Hepatocyte (in vitro differentiated cells): ENCODE measurements around the gene NAT10. TPM values are rescaled to one million over a fixed set of nuclear protein-coding genes. Genes with fewer than 3 reads are reported as not detected.

ENCODE experiments used
- DNase-seq: peaks from one replicate; pipeline ENCODE4 v3.0.0-alpha.2; 2016; ENCODE audit warnings: low spot score
- H2AFZ ChIP-seq: fragments of 200-600 bp; sonication (generic); 2 replicates; pipeline ENCODE4 v1.6.0; 2016; ENCODE audit warnings: antibody characterized with exemption, mild to moderate bottlenecking
- H3K27ac ChIP-seq: fragments of 200-600 bp; sonication (generic); 2 replicates; pipeline ENCODE4 v1.5.1; 2016; ENCODE audit warnings: mild to moderate bottlenecking
- H3K27me3 ChIP-seq: fragments of 200-600 bp; sonication (generic); 2 replicates; pipeline ENCODE4 v1.6.1; 2016
- H3K36me3 ChIP-seq: fragments of 200-600 bp; sonication (generic); replicated peaks from 2 replicates; pipeline ENCODE4 v1.5.1; 2016; ENCODE audit warnings: low read depth; ENCODE audit not compliant: insufficient read depth
- H3K4me1 ChIP-seq: fragments of 200-600 bp; sonication (generic); 2 replicates; pipeline ENCODE4 v1.5.1; 2016; ENCODE audit warnings: mild to moderate bottlenecking, moderate library complexity; ENCODE audit not compliant: insufficient read depth
- H3K4me2 ChIP-seq: fragments of 200-600 bp; sonication (generic); 2 replicates; pipeline ENCODE4 v1.6.0; 2016
- H3K4me3 ChIP-seq: fragments of 200-600 bp; sonication (generic); 2 replicates; pipeline ENCODE4 v1.5.1; 2016; ENCODE audit warnings: mild to moderate bottlenecking
- H3K79me2 ChIP-seq: fragments of 200-600 bp; sonication (generic); 2 replicates; pipeline ENCODE4 v1.6.0; 2017; ENCODE audit warnings: mild to moderate bottlenecking
- H3K9me2 ChIP-seq: fragments of 200-600 bp; sonication (generic); replicated peaks from 2 replicates; pipeline ENCODE4 v1.6.0; 2017; ENCODE audit warnings: mild to moderate bottlenecking; ENCODE audit not compliant: insufficient read depth
- H3K9me3 ChIP-seq: fragments of 200-600 bp; sonication (generic); 2 replicates; pipeline ENCODE4 v1.5.1; 2016; ENCODE audit warnings: low read depth, mild to moderate bottlenecking
- H4K20me1 ChIP-seq: fragments of 200-600 bp; sonication (generic); 2 replicates; pipeline ENCODE4 v1.6.0; 2016; ENCODE audit warnings: mild to moderate bottlenecking; ENCODE audit not compliant: insufficient read depth, poor library complexity, severe bottlenecking
- CTCF ChIP-seq: fragments of 200-600 bp; sonication (generic); IDR thresholded peaks from 2 replicates; pipeline ENCODE4 v1.5.1; 2016; ENCODE audit warnings: antibody characterized with exemption, mild to moderate bottlenecking; ENCODE audit not compliant: poor library complexity
- EZH2 ChIP-seq: fragments of 200-600 bp; sonication (generic); IDR thresholded peaks from 2 replicates; pipeline ENCODE4 v1.6.1; 2016; ENCODE audit warnings: antibody characterized with exemption, mild to moderate bottlenecking, borderline replicate concordance
- EZH2phosphoT487 ChIP-seq: fragments of 200-600 bp; sonication (generic); IDR thresholded peaks from one replicate; pipeline ENCODE4 v1.6.1; 2018; ENCODE audit warnings: antibody characterized with exemption, mild to moderate bottlenecking, low read depth, moderate library complexity; ENCODE audit not compliant: unreplicated experiment, severe bottlenecking
- WGBS: methylation state at CpG from one replicate; pipeline ENCODE4 v1.1.6; 2016; ENCODE audit warnings: low lambda C conversion rate; ENCODE audit errors: missing lambda C conversion rate; 5-methylcytosine and 5-hydroxymethylcytosine counted together
- polyA plus RNA-seq: library from polyadenylated mRNA; unstranded; fragments of >200 nt; fragmentation: Nextera tagmentation; extraction: Ambion mirVana; gene quantifications from 2 replicates; pipeline ENCODE4 v1.2.1, GENCODE V29; 2016
- small RNA-seq: library from RNA; depleted of rRNA; stranded (forward); fragments of <200 nt; gene quantifications from one replicate; pipeline ENCODE3, GENCODE V24; 2014
- total RNA-seq: library from RNA; depleted of rRNA; stranded (reverse); fragments of >200 nt; gene quantifications from 2 replicates; pipeline ENCODE4 v1.2.3, GENCODE V29; 2014

Gene NAT10
- total and polyA plus RNA-seq, 2 experiments from 2014 or later: 18.3 to 20.5 TPM

DNA sequence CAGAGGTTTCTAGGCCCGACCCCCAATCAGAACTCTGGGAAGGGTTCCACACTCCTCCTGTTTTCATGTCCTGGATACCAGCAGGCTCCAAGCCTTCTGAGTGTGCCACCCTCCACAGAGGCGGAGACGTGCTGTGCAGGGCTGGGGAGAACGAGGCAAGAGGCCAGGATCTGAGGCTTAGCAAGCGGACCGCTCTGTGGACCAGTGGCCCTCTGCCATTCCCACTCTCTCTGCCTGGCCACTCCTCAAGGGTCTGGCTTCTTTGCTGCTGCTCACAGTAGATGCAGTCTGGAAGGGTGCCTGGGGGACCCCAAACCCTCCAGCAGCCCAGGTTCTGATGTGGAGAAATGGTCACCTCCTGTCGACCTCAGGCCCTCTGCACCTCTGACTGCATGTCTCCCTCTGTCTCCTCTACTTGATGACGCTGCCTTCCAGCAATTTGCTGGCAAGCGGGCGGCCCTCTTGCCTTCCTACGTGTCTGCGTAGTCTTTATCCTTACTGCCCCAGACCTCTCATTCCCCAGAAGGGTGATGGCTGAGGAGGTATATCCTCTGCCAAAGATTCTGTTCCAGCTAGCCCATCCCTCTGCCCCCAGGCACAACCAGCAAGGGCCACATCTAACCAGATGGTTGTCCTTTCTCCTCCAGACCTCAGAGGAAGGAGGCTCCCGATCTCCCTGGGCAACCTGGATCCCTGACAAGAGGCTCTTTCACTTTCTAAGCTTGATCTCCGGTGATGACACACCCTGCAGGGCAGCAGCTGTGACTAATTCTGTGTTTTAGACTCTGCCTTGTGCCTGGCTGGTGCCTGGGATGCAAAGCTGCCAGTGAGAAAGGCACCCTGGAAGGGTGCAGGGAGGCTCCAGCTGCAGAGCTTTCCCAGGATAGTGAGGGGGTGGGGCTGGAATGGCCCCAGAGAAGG is 87.3 kb downstream of the NAT10 start:
- no peaks in the 10 kb centered on the region for H4K20me1 ChIP-seq
- no peaks in the 10 kb centered on the region for H3K9me2 ChIP-seq
- peaks cover 14% of the 10 kb centered on the region for H3K4me1 ChIP-seq
- 74% methylated on average over 13 of the region's 14 CpGs for WGBS
- no peaks in the 10 kb centered on the region for H3K36me3 ChIP-seq
- no peak overlapping the region for H2AFZ ChIP-seq
- H3K4me2 ChIP-seq: no peak overlapping the region
- H3K79me2 ChIP-seq: no peaks in the 10 kb centered on the region
- DNase-seq: peak; percentile 44
- no peaks in the 10 kb centered on the region for H3K27me3 ChIP-seq
- no peaks in the 10 kb centered on the region for H3K9me3 ChIP-seq
- H3K4me3 ChIP-seq: no peak overlapping the region
- no peak overlapping the region for H3K27ac ChIP-seq
- no peak for TF ChIP-seq EZH2phosphoT487
- no peak for TF ChIP-seq EZH2
- TF ChIP-seq CTCF: no peak

DNA sequence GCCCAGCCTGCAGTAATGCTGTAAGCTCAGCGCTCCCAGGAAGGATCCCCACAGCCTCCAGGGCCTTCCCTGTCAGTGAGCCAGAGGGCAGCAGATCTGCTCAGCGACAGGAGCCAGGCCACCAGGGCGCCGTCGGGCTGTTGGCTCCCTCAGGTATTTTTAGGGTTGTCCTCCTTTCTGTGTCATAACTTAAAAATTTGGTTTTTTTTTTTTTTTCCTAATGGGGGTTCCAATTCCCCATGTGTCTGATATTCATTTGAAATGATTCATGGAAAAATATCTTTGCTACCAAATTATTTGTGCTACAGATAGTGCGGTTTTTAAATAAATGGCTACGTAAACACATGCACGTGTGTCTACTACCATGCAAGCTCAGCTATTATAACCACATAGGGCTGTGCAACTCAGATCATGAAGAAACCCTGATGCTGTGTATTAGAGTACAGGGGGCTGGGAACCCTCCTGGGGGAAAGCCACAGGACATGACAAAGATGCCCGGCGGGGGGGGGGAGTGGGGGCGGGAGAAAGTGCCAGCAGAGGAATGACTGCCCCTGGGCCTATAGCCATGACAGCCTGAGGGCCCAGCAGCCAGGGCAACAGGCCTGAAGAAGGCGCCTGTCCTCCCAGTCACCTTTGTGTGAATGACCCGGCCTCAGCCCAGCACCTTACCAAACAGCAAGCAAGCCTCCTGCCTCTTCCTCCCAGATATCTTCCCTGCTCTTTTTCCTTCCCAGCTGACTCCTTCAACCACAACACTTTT is 89.3 kb downstream of the NAT10 start:
- no peak for DNase-seq
- Histone ChIP-seq H3K36me3 (no peaks in the 10 kb centered on the region), H3K27me3 (no peaks in the 10 kb centered on the region), H3K9me2 (no peaks in the 10 kb centered on the region), H3K4me2 (no peak overlapping the region), H3K27ac (no peak overlapping the region), H4K20me1 (no peaks in the 10 kb centered on the region), H2AFZ (no peak overlapping the region), H3K4me1 (peaks cover 5% of the 10 kb centered on the region), H3K79me2 (no peaks in the 10 kb centered on the region), H3K9me3 (no peaks in the 10 kb centered on the region), H3K4me3 (no peak overlapping the region)
- 87% methylated on average over 10 of the region's 13 CpGs for WGBS
- TF ChIP-seq EZH2phosphoT487 (no peak), CTCF (no peak), EZH2 (no peak)

Small RNAs within 50 kb of the gene (small RNA-seq; reads per million reads assigned to genes)
- not detected for gene RF00019

Other genes with a start within 250 kb of the NAT10 start
- 2.5 and 4.9 TPM in 2 replicates for gene LMO2, start 213.6 kb upstream of the NAT10 start, total RNA-seq
- 4.9 and 5.5 TPM in 2 replicates for gene LMO2, start 213.6 kb upstream of the NAT10 start, polyA plus RNA-seq
- 189 and 217 TPM in 2 replicates for gene CAPRIN1, start 53.9 kb upstream of the NAT10 start, total RNA-seq
- gene CAPRIN1, start 53.9 kb upstream of the NAT10 start, polyA plus RNA-seq: 85.1 and 102 TPM in 2 replicates